Cardiac muscle cell (in vitro differentiated cells and primary cell): ENCODE results near the gene TRPC4AP. TPM values are rescaled to one million over a fixed set of nuclear protein-coding genes. Genes with fewer than 3 reads are reported as not detected.

Experiments
- DNase-seq, 2 donors: peaks; one replicate each; pipeline versions ENCODE4 v3.0.0 to v3.0.0-alpha.2; 2010 to 2017; ENCODE audit warnings: low read depth in 1 of 2, low spot score in 1 of 2
- H3K27ac ChIP-seq: fragments of 200-600 bp; sonication (generic); 2 replicates; pipeline ENCODE4 v1.5.1; 2016
- H3K27me3 ChIP-seq: fragments of 200-600 bp; sonication (generic); 2 replicates; pipeline ENCODE4 v1.6.0; 2016; ENCODE audit warnings: control low read depth
- H3K36me3 ChIP-seq: fragments of 200-600 bp; sonication (generic); 2 replicates; pipeline ENCODE4 v1.5.1; 2016; ENCODE audit warnings: control low read depth
- H3K4me1 ChIP-seq: fragments of 200-600 bp; sonication (generic); 2 replicates; pipeline ENCODE4 v1.8.1; 2017; ENCODE audit warnings: low read depth, mild to moderate bottlenecking, mixed run types
- H3K4me3 ChIP-seq: fragments of 200-600 bp; sonication (generic); 2 replicates; pipeline ENCODE4 v1.5.1; 2016; ENCODE audit warnings: mild to moderate bottlenecking
- H3K9me3 ChIP-seq: fragments of 200-600 bp; sonication (generic); 2 replicates; pipeline ENCODE4 v1.5.1; 2017; ENCODE audit warnings: low read depth, mild to moderate bottlenecking, control low read depth
- polyA plus RNA-seq: library from polyadenylated mRNA; unstranded; fragments of >200 nt; fragmentation: Nextera tagmentation; extraction: Ambion mirVana; gene quantifications from 2 replicates; pipeline ENCODE4 v1.2.1, GENCODE V29; 2016
- total RNA-seq: library from RNA; depleted of rRNA; stranded (reverse); fragments of >200 nt; gene quantifications from 2 replicates; pipeline ENCODE4 v1.2.3, GENCODE V29; 2016
- TF ChIP-seq, protein P1 (sequence below): IDR thresholded peaks from 2 replicates; pipeline ENCODE4 v1.5.1; 2012; ENCODE audit warnings: low read depth, mild to moderate bottlenecking, low read length

Gene TRPC4AP
- total and polyA plus RNA-seq, 2 experiments from 2014 or later = 120 to 123 TPM

DNA sequence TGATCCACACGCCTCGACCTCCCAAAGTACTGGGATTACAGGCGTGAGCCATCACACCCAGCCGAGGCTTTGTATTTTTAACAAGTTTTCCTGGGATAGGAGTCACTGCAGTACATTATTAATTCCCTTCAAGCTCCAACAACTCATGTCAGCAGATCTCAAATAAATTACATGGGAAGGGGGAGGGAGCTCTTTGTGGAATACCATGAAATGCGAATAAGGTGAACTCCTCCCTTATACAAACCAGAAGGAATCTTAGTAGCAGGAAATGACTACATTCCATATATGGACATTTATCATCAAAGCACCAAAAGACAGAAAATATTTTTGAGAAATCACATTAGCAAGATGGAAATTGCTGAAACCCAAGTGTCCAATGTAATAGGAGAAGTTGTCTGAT, 139.9 kb downstream of the TRPC4AP start:
- H3K4me3 ChIP-seq = no peak overlapping the region
- H3K4me1 ChIP-seq = peaks cover 9% of the 10 kb centered on the region
- H3K27ac ChIP-seq = no peak overlapping the region
- H3K27me3 ChIP-seq = no peaks in the 10 kb centered on the region
- H3K36me3 ChIP-seq = no peaks in the 10 kb centered on the region
- DNase-seq = peak in 1 of 2 donors; percentile 20
- TF ChIP-seq, protein P1, sequence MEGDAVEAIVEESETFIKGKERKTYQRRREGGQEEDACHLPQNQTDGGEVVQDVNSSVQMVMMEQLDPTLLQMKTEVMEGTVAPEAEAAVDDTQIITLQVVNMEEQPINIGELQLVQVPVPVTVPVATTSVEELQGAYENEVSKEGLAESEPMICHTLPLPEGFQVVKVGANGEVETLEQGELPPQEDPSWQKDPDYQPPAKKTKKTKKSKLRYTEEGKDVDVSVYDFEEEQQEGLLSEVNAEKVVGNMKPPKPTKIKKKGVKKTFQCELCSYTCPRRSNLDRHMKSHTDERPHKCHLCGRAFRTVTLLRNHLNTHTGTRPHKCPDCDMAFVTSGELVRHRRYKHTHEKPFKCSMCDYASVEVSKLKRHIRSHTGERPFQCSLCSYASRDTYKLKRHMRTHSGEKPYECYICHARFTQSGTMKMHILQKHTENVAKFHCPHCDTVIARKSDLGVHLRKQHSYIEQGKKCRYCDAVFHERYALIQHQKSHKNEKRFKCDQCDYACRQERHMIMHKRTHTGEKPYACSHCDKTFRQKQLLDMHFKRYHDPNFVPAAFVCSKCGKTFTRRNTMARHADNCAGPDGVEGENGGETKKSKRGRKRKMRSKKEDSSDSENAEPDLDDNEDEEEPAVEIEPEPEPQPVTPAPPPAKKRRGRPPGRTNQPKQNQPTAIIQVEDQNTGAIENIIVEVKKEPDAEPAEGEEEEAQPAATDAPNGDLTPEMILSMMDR = no peak
- no peaks in the 10 kb centered on the region for H3K9me3 ChIP-seq

Other genes starting within 250 kb of the TRPC4AP start
- gene GGT7, start 220.0 kb downstream of the TRPC4AP start, total RNA-seq = 29.6 and 32.3 TPM in 2 replicates
- gene GGT7, start 220.0 kb downstream of the TRPC4AP start, polyA plus RNA-seq = 53.8 and 58.6 TPM in 2 replicates
- 79.6 and 145 TPM in 2 replicates for gene ACSS2, start 216.2 kb downstream of the TRPC4AP start, total RNA-seq
- gene ACSS2, start 216.2 kb downstream of the TRPC4AP start, polyA plus RNA-seq = 93.8 and 105 TPM in 2 replicates
- 50.5 and 69.5 TPM in 2 replicates for gene GSS, start 137.0 kb downstream of the TRPC4AP start, total RNA-seq
- 59.9 and 82.9 TPM in 2 replicates for gene GSS, start 137.0 kb downstream of the TRPC4AP start, polyA plus RNA-seq
- gene MYH7B, start 136.9 kb downstream of the TRPC4AP start, total RNA-seq = 30.2 and 73.2 TPM in 2 replicates
- gene MYH7B, start 136.9 kb downstream of the TRPC4AP start, polyA plus RNA-seq = 107 and 112 TPM in 2 replicates
- gene EDEM2, start 54.5 kb upstream of the TRPC4AP start, total RNA-seq = 40.1 and 42.1 TPM in 2 replicates
- 57.5 and 66.2 TPM in 2 replicates for gene EDEM2, start 54.5 kb upstream of the TRPC4AP start, polyA plus RNA-seq
- gene PROCR, start 79.3 kb upstream of the TRPC4AP start, total RNA-seq = 8.2 and 11.6 TPM in 2 replicates
- 12.5 and 13.7 TPM in 2 replicates for gene PROCR, start 79.3 kb upstream of the TRPC4AP start, polyA plus RNA-seq
- 8.7 and 8.9 TPM in 2 replicates for gene MMP24, start 133.9 kb upstream of the TRPC4AP start, total RNA-seq
- gene MMP24, start 133.9 kb upstream of the TRPC4AP start, polyA plus RNA-seq = 3.4 and 5.9 TPM in 2 replicates
- 29.4 and 34.9 TPM in 2 replicates for gene MMP24OS, start 185.3 kb upstream of the TRPC4AP start, total RNA-seq
- 42.5 and 61.4 TPM in 2 replicates for gene MMP24OS, start 185.3 kb upstream of the TRPC4AP start, polyA plus RNA-seq
- gene EIF6, start 192.0 kb upstream of the TRPC4AP start, total RNA-seq = 80.4 and 129 TPM in 2 replicates
- gene EIF6, start 192.0 kb upstream of the TRPC4AP start, polyA plus RNA-seq = 186 and 203 TPM in 2 replicates
- 0.49 TPM in 1 of 2 replicates, not detected in the other for gene FAM83C, start 199.6 kb upstream of the TRPC4AP start, total RNA-seq
- not detected in 2 replicates for gene FAM83C, start 199.6 kb upstream of the TRPC4AP start, polyA plus RNA-seq